Left cardiac atrium (tissue), 4 donors: ENCODE results near the gene TPP1. TPM values are rescaled to one million over a fixed set of nuclear protein-coding genes. Genes with fewer than 3 reads are reported as not detected.

Experiments used
- ATAC-seq, 2 donors: fragments of 200-7000 bp; cut with Tn5 transposase; one replicate each; pipeline ENCODE4 v1.9.1; 2020; ENCODE audit warnings: mild to moderate bottlenecking in 2 of 2, moderate library complexity in 2 of 2
- DNase-seq: peaks from one replicate; pipeline ENCODE4 v3.0.0-alpha.2; 2020
- intact Hi-C, 2 donors: fragments of 100-400 bp; cut with DNase I; formaldehyde crosslinking; loops; one replicate each; pipeline versions ENCODE4 v1.14.1 to v1.15.1; 2022 to 2023
- total RNA-seq, 2 donors: library from RNA; stranded (reverse); fragmentation: NEBNext Ultra II Directional; extraction: Animal tissue kit (Norgen Biotek cat#: 25700); gene quantifications; one replicate each; pipeline ENCODE4 v1.2.1, GENCODE V29; 2021
- donor health status: DM: no; HTN: yes; CAD: no.
- donor health status: DM: no; HTN: yes; CAD: no; lungs with severe emphysema.
- donor health status: DM: yes; HTN: yes; CAD: no.
- donor health status: Dilated cardiomyopathy.

The TPP1 gene
- total RNA-seq, 2 donors from 2014 or later: 69.5 to 87.7 TPM

DNA sequence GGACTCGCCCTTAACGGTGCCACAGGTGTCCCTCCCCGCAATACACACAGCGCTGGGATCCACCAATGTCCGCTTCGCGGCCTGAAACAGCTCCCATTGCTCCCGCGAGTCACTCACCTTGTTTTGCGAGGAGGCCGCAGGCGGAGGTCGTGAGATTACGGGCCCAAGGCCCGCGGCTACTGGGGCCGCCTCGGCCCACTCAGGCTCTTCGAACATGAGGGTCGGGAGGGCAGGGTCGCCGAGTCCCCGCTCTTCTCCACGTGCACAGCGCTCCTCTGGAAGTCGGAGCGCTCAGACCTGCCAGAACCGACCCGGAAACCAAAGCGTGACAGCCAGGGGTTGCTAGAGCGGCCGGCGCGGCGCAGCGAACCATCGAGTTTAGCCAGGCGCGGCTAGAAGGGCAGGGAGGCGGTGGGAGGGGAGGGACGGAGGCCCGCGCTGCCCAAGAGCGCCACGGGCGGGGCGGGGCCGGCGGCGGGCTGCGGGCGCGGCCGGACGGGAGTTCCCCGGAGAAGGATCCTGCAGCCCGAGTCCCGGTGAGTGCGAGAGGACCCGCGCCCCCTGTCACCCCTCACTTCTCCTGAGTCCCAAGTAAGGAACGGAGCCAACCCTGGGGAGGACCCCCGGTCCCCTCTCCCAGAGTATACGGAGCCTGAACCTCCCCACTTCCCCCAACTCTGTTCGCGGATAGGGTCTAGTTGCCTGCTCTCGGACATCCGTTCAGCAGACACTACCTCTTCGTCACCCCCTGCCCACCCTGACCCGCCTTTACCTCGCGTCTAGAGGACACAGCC, 15.7 kb downstream of the TPP1 start, which contains the start of the genes ILK and RRP8:
TSS of gene ILK (plus strand) at position 488 of the 794 bp plus-strand sequence. CDS start 498 bp downstream, outside the sequence.
TSS of gene RRP8 (minus strand) at position 330 of the 794 bp plus-strand sequence. CDS start at position 216, 114 bp downstream.
- ATAC-seq (peak; percentile 91 to 92), DNase-seq (peak; percentile 94)
- intact Hi-C loops: loop anchor here in 1 of 2 donors (5.0 kb wide), 1 partner anchor 79 kb away; the partner anchor contains the start of gene MRPL17

DNA sequence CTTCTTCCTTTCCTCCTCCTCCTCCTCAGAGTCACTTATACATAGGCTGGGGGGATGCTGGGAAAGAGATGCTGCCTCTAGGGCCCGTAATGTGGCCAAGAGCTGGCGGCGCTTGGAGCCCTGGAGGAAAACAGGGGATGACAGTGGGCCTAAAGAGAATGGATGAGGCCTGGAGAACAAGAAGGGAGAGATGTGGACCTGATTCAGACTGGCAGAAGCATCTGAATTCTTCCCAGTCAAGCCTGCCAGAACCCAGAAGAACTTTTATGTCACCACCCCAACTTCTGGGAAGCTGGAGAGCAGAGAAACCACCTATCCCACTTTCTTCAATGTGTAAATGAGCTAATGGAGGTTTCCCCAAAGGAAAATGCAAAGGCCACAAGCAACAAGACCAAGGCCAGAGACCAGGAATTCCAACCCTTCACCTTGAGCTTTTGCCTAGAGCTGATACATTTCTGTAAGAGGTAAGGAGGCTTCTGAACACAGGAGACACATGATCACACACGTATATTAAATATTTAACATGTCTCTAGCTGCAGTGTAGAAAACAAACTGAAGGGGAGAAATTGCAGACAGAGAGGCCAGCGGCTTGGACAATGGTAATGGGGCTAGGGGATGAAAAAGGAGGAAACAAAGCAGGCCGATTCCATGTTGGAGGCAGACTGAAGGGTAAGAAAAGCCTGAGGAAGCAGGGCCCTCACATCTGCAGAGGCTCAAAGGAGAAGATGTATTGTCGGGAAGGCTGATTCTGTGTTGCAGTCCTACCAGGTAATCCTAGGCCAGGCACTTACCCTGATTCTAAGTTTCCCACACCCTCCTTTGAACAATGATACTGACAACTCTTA, 16.9 kb downstream of the TPP1 start:
- intact Hi-C loops: loop anchor here in 1 of 2 donors (5.0 kb wide), 1 partner anchor 80 kb away; the partner anchor contains the start of gene MRPL17
- DNase-seq (no peak), ATAC-seq (no peak)

DNA sequence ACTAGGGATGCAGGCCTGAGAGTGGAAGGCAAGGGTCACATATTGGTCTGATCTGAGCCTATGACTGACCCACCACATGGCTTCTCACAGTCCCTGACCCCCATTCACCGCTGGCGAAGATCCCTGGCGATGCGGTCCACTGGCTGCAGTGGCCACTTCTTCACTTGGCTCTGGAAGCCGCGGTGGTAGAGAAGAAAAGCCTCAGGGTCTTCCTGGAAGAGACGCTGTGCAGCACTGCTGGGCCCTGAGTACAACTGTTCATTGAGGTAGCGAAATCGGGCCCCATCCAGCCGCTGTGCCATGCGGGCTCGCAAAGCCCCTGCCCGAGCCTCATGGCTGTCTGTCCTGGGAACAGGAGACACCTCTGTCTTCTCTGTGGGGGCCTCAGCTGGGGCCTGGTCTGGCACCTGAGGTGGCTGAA, 18.2 kb downstream of the TPP1 start:
- ATAC-seq (no peak), DNase-seq (no peak)
- intact Hi-C loops: loop anchor here in 1 of 2 donors (5.0 kb wide), 1 partner anchor 81 kb away; the partner anchor contains the start of gene MRPL17

DNA sequence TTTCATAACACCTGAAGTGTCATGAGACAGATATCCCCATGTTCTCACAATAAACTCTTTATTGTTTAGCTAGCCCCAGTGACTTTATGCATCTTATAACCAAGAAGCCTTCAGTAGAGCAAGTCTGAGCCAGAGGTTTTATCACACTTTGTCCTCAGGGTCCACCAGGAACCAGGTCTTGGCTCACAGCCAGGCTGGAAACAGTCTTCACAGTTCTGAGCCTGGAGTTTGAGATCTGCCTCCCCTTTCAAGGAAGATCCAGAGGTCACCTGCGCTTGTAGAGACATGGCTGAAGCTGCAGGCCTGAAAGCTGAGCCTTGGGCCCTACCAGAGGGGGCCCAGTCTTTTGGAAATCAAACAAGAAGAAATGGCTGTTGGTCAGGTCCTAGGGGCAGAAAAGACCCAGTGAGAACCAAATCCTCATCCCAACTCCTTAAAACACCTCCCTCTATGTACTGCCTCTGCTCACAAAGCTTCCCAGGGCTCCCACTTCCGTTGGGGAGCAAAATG, 19.3 kb downstream of the TPP1 start:
- DNase-seq (no peak), ATAC-seq (no peak)
- intact Hi-C loops: loop anchor here in 1 of 2 donors (5.0 kb wide), 1 partner anchor 82 kb away; the partner anchor contains the start of gene MRPL17

DNA sequence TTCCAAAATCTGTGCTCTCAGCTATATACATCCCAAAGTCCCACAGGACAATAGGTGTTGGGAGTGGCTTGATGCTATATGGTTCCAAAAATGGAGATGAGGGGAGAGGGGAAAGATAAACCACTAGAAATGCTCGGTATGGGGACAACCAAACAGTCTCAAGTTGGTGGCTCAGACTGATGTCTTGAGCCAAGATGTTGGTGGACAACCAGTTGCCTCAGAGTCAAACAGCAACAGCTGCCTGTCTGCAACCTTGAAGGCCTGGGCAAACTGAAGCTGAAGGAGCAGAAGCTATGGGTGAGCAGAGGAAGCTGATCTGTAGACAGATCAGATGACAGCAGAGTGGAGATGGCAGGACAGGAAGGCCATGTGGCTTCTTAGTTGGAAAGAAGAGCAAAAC, 19.8 kb downstream of the TPP1 start:
- DNase-seq: no peak
- intact Hi-C loops: no loop called here
- no peak for ATAC-seq

DNA sequence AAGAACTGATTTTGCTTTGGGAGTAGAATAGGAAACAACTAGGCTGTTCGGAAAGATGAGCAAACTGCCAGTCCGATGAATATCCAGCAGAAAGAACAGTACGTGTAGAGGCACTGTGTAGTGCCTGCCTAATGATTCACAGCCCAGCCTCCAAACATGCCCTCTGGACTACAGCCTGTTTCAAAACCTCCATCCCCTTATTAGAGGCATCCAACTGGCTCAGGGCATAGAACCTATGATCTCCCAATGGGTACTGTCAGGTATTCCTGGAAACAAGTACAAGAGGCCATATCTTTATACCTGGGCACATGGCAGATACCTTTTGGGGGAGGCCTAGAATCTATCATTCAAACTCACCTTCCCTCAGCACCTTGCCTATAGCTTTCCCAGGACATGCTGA, 20.7 kb downstream of the TPP1 start:
- no peak for ATAC-seq
- intact Hi-C loops: no loop called here
- DNase-seq: no peak

DNA sequence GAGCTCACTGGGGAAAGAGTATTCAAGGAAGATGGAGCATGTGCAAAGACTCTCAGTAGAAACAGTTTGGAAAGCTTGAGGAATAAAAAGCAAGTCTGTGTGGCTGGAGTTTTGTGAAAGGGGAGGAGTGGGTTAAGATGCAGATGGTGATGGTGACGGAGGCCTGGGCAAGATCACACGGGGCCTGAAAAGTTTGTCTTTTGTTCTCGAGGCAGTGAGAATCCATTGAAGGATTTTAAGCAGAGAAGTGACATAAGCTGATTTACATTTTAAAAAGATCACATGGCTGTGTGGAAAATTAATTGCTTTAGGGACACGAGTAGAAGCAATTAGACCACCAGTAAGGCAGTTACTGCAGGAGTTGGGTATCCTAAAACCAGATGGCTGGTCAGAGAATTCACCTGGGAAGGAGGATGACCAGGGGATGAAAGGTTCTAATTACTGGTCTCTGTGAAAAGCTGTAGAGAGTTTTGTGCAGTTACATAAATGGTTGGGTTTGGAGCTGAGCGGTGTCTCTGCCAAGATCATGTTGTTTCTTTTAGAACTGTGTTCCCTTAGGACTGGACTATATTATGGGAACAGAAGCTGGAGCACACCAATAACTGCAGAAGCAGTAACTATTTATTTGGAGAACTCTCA, 22.9 kb downstream of the TPP1 start:
- intact Hi-C loops: no loop called here
- no peak for DNase-seq
- peak; percentile 16 to 69 for ATAC-seq

DNA sequence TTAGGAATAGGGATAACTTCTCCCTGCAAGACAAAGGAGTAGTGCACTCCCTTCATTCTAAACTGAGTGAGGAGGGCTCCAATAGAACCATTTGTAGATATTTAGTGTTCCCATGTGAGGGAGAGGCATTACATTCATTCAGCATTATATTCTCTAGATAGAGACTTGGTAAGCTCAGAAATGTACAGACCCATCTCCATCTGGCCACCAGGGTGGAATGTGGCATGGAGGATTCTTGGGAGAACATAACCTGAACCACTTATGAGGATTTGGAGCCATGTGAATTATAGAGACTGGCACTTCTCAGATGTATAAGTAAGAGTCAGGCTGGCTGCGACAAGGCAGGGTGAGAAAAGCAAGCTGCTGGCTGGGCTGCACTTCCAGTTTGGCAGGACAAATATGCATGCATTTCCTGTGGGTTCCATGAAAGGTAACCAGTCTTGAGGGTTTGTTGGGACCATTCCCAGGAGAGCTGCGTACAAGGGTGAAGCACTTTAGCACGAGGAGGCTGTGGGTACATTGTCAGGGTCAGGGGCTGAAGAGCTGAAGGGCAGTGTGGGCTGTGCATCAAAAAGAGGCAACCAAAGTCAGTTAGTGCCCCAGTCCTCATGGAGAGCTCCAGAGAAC, 25.0 kb downstream of the TPP1 start:
- ATAC-seq (peak in 1 of 2 donors; percentile 18), DNase-seq (no peak)
- intact Hi-C loops: no loop called here

DNA sequence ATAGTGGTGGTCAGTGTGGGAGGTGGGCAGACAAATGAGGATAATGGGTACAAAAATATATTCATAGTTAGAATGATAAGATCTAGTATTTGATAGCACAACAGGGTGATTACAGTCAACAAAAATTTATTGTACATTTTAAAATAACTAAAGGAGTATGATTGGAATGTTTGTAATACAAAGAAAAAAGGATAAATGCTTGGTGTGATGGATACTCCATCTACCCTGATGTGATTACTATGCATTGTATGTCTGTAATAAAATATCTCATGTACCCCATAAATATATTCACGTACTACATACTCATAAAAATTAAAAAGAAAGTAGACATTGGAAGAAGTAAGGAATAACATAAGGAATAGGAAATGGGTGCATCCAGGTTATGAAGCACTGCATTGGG, 31.2 kb downstream of the TPP1 start:
- intact Hi-C loops: no loop called here
- no peak for DNase-seq
- ATAC-seq: no peak

DNA sequence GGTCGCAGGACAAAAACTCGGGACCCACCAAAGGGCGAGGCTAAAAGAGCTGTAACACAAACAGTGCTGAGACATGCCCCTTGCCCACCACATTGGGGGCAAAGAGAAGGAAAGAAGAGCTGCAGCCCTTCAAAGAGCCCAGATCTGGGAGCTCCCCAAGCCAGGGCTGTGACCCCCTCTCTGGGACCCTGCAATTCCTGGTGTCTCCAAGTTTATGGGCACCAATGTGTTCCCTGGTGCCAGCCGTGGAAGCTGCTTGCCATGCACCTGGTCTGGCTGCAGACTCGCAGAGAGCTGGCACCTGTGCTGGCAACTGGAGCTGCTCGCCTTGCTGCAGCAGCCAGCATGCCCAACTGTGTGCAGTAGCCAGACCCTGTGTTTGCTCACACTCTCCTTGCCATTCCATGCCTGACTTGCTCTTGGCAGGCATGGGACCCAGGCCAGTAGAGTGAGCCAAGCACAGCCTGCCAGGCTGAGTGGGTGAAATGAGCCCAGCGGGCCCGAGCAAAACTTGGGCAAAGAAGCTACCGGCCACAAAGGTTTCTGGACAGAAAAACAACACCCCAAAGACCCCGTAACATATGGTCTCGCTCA, 31.8 kb downstream of the TPP1 start:
- ATAC-seq: peak; percentile 86 to 91
- intact Hi-C loops: no loop called here
- no peak for DNase-seq

DNA sequence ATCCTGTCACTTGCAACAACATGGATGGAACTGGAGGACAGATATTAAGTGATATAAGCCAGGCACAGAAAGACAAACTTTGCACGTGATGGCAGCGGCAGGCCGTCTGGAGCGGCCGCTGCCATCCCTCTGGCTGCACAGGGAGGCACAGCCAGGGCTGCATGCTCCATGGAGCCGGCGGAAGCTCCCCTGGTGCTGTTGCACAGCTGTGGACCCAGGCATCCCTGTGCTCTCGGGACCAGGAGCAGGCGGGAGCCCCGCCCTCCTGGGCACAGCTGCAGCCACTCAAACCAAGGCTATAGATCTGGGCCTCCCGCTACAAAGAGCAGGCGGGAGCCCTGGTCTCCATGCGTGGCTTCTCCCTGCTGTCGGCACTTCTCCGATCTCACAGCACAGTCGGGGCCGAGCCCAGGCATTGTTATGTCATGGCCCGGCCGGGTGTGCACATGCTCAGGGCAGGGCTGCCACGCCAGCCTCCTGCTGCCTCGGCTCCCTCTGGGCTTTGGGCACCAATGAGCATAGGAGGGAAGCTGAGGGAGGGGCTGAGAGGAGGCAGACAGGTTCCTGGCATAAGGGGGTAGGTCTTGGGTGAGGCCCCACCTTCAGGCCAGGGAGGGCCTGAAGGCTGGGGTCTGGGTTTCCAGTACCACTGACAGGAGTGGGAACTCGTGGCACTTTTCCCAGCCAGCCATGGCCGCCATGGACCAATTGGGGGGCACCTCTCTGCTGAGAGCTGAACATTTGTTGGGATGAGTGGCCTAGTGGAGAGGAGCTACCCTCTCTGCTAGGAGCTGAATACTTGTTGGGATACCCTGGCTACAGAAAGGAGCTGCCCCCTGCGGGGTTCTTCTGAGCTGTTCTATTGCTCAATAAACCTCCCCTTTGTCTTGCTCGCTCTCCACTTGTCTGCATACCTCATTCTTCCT, 32.5 kb downstream of the TPP1 start:
- peak; percentile 43 for DNase-seq
- intact Hi-C loops: no loop called here
- ATAC-seq: peak; percentile 90 to 91

DNA sequence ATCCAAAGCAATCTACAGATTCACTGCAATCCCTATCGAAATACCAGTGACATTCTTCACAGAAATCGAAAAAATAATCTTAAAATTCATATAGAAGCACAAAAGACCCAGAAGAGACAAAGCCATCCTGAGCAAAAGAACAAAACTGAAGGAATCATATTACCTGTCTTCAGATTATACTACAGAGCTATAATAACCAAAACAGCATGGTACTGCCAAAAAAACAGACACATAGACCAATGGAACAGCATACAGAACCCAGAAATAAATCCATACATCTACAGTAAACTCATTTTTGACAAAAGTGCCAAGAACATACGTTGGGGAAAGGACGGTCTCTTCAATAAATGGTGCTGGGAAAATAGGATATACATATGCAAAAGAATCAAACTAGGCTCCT, 34.7 kb downstream of the TPP1 start:
- DNase-seq (no peak), ATAC-seq (no peak)
- intact Hi-C loops: no loop called here

DNA sequence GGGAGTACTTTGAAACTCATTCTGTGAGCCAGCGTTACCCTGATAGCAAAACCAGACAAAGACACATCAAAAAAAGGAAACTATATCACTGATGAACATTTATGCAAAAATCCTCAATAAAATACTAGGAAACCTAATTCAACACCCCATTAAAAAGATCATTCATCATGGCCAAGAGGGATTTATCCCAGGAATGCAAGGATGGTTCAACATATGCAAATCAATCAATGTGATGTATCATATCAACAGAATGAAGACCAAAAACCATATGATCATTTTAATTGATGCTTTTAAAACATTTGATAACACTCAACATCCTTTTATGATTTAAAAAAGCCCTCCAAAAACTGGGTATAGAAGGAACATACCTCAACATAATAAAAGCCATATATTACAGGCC, 35.6 kb downstream of the TPP1 start:
- intact Hi-C loops: no loop called here
- ATAC-seq: no peak
- DNase-seq: no peak

DNA sequence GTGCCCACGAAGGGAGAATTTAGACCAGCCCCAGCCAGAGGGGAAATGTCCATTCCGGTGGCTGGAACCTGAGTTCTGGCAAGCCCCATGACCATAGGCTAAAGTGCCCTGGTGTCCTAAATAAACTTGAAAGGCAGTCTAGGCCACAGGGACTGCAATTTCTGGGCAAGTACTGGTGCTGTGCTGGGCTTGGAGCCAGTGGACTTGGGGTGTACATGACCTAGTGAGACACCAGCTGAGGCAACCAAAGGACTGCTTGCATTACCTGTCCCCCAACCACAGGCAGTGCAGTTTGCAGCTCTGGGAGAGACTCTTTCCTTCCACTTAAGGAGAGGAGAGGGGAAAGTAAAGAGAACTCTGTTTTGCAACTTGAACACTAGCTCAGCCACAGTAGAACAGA, 39.5 kb downstream of the TPP1 start:
- intact Hi-C loops: no loop called here
- no peak for DNase-seq
- ATAC-seq: no peak

DNA sequence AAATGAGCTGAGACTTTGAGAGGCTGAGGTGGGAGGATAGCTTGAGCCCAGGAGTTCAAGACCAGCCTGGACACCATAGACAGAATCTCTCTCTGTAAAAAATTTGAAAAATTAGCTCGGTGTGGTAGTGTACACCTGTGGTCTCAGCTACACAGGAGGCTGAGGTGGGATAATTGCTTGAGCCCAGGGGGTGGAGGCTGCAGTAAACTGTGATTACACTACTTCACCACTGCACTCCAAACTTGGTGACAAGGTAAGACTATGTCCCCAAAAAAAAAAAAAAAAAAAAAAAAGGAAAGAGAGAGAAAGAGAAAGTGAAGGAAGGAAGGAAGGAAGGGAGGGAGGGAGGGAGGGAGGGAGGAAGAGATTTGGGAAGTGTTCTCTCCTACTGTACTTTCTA, 41.1 kb downstream of the TPP1 start:
- no peak for DNase-seq

DNA sequence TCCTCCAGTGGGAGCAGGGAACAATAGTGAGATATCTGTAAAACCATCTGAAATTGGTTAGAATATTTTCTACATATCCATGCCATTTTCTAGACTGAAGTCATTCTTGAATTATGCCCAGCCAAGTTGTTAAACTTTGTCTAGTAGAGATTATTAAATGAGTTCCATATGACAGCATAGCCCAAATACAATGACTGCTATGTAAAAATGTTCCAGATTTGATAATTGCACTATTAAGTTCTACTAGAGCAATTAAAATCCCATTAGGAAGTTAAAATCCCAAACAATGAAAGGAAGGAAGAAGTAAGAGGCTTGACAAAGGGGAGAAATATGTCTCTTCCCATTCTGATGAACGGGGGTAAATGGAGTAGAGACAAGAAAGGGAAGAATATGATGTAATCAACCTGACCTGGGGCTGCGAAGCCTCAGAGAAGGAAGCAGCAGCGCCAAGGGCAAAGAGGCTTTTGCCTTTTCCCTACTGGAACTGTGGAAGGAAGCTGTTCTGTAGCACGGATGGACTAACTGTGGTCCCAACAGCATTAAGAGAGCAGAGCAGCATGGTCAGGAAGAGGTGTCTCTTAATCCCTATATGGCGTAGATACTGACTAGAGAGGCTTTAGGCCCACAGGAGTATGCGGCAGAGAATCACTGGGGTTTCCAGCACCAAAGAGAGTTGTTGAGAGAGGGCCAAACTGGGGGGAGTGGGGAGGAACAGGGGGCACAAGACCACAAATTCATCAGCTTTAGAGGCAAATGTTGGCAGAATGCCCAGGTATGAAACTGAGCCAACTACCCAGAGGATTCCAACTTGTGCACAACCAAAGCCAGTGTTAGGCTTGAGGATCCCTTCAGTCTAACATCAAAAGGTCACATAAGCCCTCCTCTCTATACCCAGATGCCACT, 42.5 kb downstream of the TPP1 start:
- ATAC-seq (peak; percentile 62 to 86), DNase-seq (no peak)
- intact Hi-C loops: no loop called here

More for the DNA sequence above, 41.1 kb downstream of the TPP1 start:
- ATAC-seq: no peak
- intact Hi-C loops: no loop called here
